HEK293 (cell line): ENCODE measurements around the gene PLCB1.

ENCODE experiments used
- CTCF ChIA-PET: fragments of 350-600 bp; formaldehyde crosslinking; extraction: SDS; loops from one replicate; lab custom pipeline; 2021; ENCODE audit warnings: antibody characterized with exemption; lab: Yijun Ruan, JAX
- POLR2A ChIA-PET: fragments of 300-600 bp; formaldehyde crosslinking; extraction: SDS; loops from one replicate; lab custom pipeline; 2020; ENCODE audit warnings: antibody characterized with exemption, inconsistent platforms; lab: Yijun Ruan, JAX
- H3K27ac ChIP-seq: fragments of 200-500 bp; sonication (Bioruptor generic); 2 replicates; pipeline ENCODE4 v1.5.1; 2014; ENCODE audit warnings: low read depth, low read length, control low read depth, inconsistent platforms; ENCODE audit errors: extremely low read depth
- H3K36me3 ChIP-seq, 2 experiments: fragments of 200-500 bp in 1 of 2; sonication (Bioruptor generic) in 1 of 2; 1 replicate in 1 of 2; 2 replicates in 1 of 2; pipeline ENCODE4 v1.5.1; 2014 to 2017; ENCODE audit warnings: inconsistent platforms in 2 of 2, low read length in 2 of 2; ENCODE audit not compliant: control insufficient read depth in 2 of 2, insufficient read depth in 1 of 2
- H3K4me1 ChIP-seq: fragments of 200-500 bp; sonication (Bioruptor generic); 2 replicates; pipeline ENCODE4 v1.5.1; 2014; ENCODE audit warnings: mild to moderate bottlenecking, low read length, inconsistent platforms; ENCODE audit not compliant: control insufficient read depth, insufficient read depth
- H3K4me3 ChIP-seq: 2 replicates; pipeline ENCODE4 v1.5.1; 2011; ENCODE audit warnings: low read depth, mild to moderate bottlenecking, control low read depth, low read length, moderate library complexity
- H3K9me3 ChIP-seq: fragments of 200-500 bp; sonication (Bioruptor generic); 2 replicates; pipeline ENCODE4 v1.5.1; 2014; ENCODE audit warnings: low read depth, low read length, inconsistent platforms; ENCODE audit not compliant: control insufficient read depth, insufficient read depth
- GLIS2 ChIP-seq: fragments of 450-650 bp; formaldehyde crosslinking; IDR thresholded peaks from 2 replicates; pipeline ENCODE4 v1.5.1; 2016; ENCODE audit warnings: missing biosample characterization, missing genetic modification characterization
- KLF17 ChIP-seq: fragments of 450-650 bp; formaldehyde crosslinking; IDR thresholded peaks from 2 replicates; pipeline ENCODE4 v1.5.1; 2016; ENCODE audit warnings: missing biosample characterization, missing genetic modification characterization
- PRDM1 ChIP-seq: fragments of 450-650 bp; formaldehyde crosslinking; IDR thresholded peaks from 2 replicates; pipeline ENCODE4; 2016; ENCODE audit warnings: missing biosample characterization, missing genetic modification characterization
- PRDM10 ChIP-seq: fragments of 450-650 bp; formaldehyde crosslinking; IDR thresholded peaks from 2 replicates; pipeline ENCODE4 v1.5.1; 2016; ENCODE audit warnings: missing biosample characterization, missing genetic modification characterization
- RBAK ChIP-seq: fragments of 450-650 bp; formaldehyde crosslinking; IDR thresholded peaks from 2 replicates; pipeline ENCODE4 v1.5.1; 2016; ENCODE audit warnings: missing biosample characterization, missing genetic modification characterization
- SETDB1 ChIP-seq: IDR thresholded peaks from one replicate; pipeline ENCODE4 v1.6.1; 2017; ENCODE audit warnings: mild to moderate bottlenecking, low read length, moderate library complexity, mixed read lengths; ENCODE audit not compliant: insufficient read length
- SP3 ChIP-seq: fragments of 450-650 bp; formaldehyde crosslinking; IDR thresholded peaks from 2 replicates; pipeline ENCODE4 v1.5.1; 2016; ENCODE audit warnings: missing biosample characterization, missing genetic modification characterization
- WT1 ChIP-seq: fragments of 450-650 bp; formaldehyde crosslinking; IDR thresholded peaks from 2 replicates; pipeline ENCODE4 v1.5.1; 2016; ENCODE audit warnings: missing biosample characterization, missing genetic modification characterization
- ZBTB20 ChIP-seq: fragments of 450-650 bp; formaldehyde crosslinking; IDR thresholded peaks from 2 replicates; pipeline ENCODE4 v1.5.1; 2016; ENCODE audit warnings: missing biosample characterization, missing genetic modification characterization
- ZEB2 ChIP-seq: fragments of 450-650 bp; formaldehyde crosslinking; IDR thresholded peaks from 2 replicates; pipeline ENCODE4 v1.5.1; 2016; ENCODE audit warnings: missing biosample characterization, missing genetic modification characterization
- ZFP41 ChIP-seq: fragments of 450-650 bp; formaldehyde crosslinking; IDR thresholded peaks from 2 replicates; pipeline ENCODE4 v1.5.1; 2016; ENCODE audit warnings: missing biosample characterization, missing genetic modification characterization, borderline replicate concordance
- ZNF138 ChIP-seq: fragments of 450-650 bp; formaldehyde crosslinking; IDR thresholded peaks from 2 replicates; pipeline ENCODE4 v1.5.1; 2016; ENCODE audit warnings: missing biosample characterization, missing genetic modification characterization, borderline replicate concordance
- ZNF155 ChIP-seq: fragments of 450-650 bp; formaldehyde crosslinking; IDR thresholded peaks from 2 replicates; pipeline ENCODE4 v1.5.1; 2016; ENCODE audit warnings: missing biosample characterization, missing genetic modification characterization
- ZNF157 ChIP-seq: fragments of 450-650 bp; formaldehyde crosslinking; IDR thresholded peaks from 2 replicates; pipeline ENCODE4 v1.5.1; 2016; ENCODE audit warnings: missing biosample characterization, missing genetic modification characterization
- ZNF174 ChIP-seq: fragments of 450-650 bp; formaldehyde crosslinking; IDR thresholded peaks from 2 replicates; pipeline ENCODE4 v1.5.0; 2017; ENCODE audit warnings: missing biosample characterization, mild to moderate bottlenecking, missing genetic modification characterization
- ZNF211 ChIP-seq: fragments of 450-650 bp; formaldehyde crosslinking; IDR thresholded peaks from 2 replicates; pipeline ENCODE4 v1.5.1; 2016; ENCODE audit warnings: low read depth, missing biosample characterization, missing genetic modification characterization
- ZNF248 ChIP-seq: fragments of 450-650 bp; formaldehyde crosslinking; IDR thresholded peaks from 2 replicates; pipeline ENCODE4 v1.5.1; 2017; ENCODE audit warnings: missing biosample characterization, missing genetic modification characterization
- ZNF362 ChIP-seq: fragments of 450-650 bp; formaldehyde crosslinking; IDR thresholded peaks from 2 replicates; pipeline ENCODE4 v1.5.1; 2016; ENCODE audit warnings: missing biosample characterization, missing genetic modification characterization
- ZNF366 ChIP-seq: fragments of 450-650 bp; formaldehyde crosslinking; conservative IDR thresholded peaks from 2 replicates; pipeline ENCODE4 v1.5.1; 2016; ENCODE audit warnings: missing biosample characterization, missing genetic modification characterization
- ZNF510 ChIP-seq: fragments of 450-650 bp; formaldehyde crosslinking; IDR thresholded peaks from 2 replicates; pipeline ENCODE4 v1.5.1; 2018; ENCODE audit warnings: mild to moderate bottlenecking, missing genetic modification characterization, missing biosample characterization; ENCODE audit not compliant: insufficient replicate concordance
- ZNF544 ChIP-seq: fragments of 450-650 bp; formaldehyde crosslinking; IDR thresholded peaks from 2 replicates; pipeline ENCODE4 v1.5.0; 2017; ENCODE audit warnings: missing biosample characterization, missing genetic modification characterization
- ZNF549 ChIP-seq: fragments of 450-650 bp; IDR thresholded peaks from 2 replicates; pipeline ENCODE4 v1.5.1; 2018; ENCODE audit warnings: missing biosample characterization, missing genetic modification characterization, mild to moderate bottlenecking, inconsistent platforms, moderate library complexity
- ZNF571 ChIP-seq: fragments of 450-650 bp; formaldehyde crosslinking; IDR thresholded peaks from 2 replicates; pipeline ENCODE4 v1.5.0; 2017; ENCODE audit warnings: missing biosample characterization, missing genetic modification characterization
- ZNF580 ChIP-seq: fragments of 450-650 bp; formaldehyde crosslinking; IDR thresholded peaks from 2 replicates; pipeline ENCODE4 v1.5.1; 2016; ENCODE audit warnings: missing biosample characterization, missing genetic modification characterization
- ZNF623 ChIP-seq: fragments of 450-650 bp; formaldehyde crosslinking; IDR thresholded peaks from 2 replicates; pipeline ENCODE4 v1.5.1; 2016; ENCODE audit warnings: missing biosample characterization, missing genetic modification characterization
- ZNF645 ChIP-seq: fragments of 450-650 bp; formaldehyde crosslinking; IDR thresholded peaks from 2 replicates; pipeline ENCODE4; 2016; ENCODE audit warnings: missing biosample characterization, missing genetic modification characterization
- ZNF654 ChIP-seq: fragments of 450-650 bp; formaldehyde crosslinking; IDR thresholded peaks from 2 replicates; pipeline ENCODE4 v1.5.1; 2016; ENCODE audit warnings: low read depth, missing biosample characterization, missing genetic modification characterization
- ZNF768 ChIP-seq: fragments of 450-650 bp; formaldehyde crosslinking; IDR thresholded peaks from 2 replicates; pipeline ENCODE4 v1.5.1; 2018; ENCODE audit warnings: missing biosample characterization, mild to moderate bottlenecking, missing genetic modification characterization

The PLCB1 gene

GRCh38 chr20:8296536-8296935 is 164.5 kb downstream of the PLCB1 start:
- H3K9me3 ChIP-seq = no peaks in the 10 kb centered on the region
- no peak overlapping the region for H3K27ac ChIP-seq
- H3K36me3 ChIP-seq = no peaks in the 10 kb centered on the region
- ChIA-PET POLR2A (no interaction called here), CTCF (no interaction called here)
- no peaks in the 10 kb centered on the region for H3K4me1 ChIP-seq
- TF ChIP-seq ZNF248 = no peak
- no peak for TF ChIP-seq ZNF768 (tag by site-specific recombination)
- no peak for TF ChIP-seq SETDB1
- TF ChIP-seq ZNF174 (tag by site-specific recombination) = no peak
- no peak for TF ChIP-seq ZNF138
- no peak for TF ChIP-seq ZNF623 (tag by site-specific recombination)
- no peak for TF ChIP-seq PRDM10 (tag by site-specific recombination)
- TF ChIP-seq ZNF155 (tag by site-specific recombination) = no peak
- no peak for TF ChIP-seq ZNF654 (tag by site-specific recombination)
- no peak for TF ChIP-seq PRDM1 (tag by site-specific recombination)
- TF ChIP-seq ZNF510 (tag by site-specific recombination) = no peak
- no peak for TF ChIP-seq ZNF544 (tag by site-specific recombination)
- TF ChIP-seq ZFP41 (tag by site-specific recombination) = no peak
- no peak for TF ChIP-seq ZBTB20 (tag by site-specific recombination)
- no peak for TF ChIP-seq SP3
- no peak overlapping the region for H3K4me3 ChIP-seq

- POLR2A ChIA-PET = no interaction called here
- TF ChIP-seq ZNF580 (tag by site-specific recombination) = no peak
- TF ChIP-seq ZFP41 (tag by site-specific recombination) = no peak
- TF ChIP-seq ZNF362 = no peak
- no peak for TF ChIP-seq RBAK
- TF ChIP-seq ZNF645 = no peak
- TF ChIP-seq ZNF366 (tag by site-specific recombination) = no peak
- TF ChIP-seq ZNF571 = no peak
- TF ChIP-seq SP3 = no peak
- no peak for TF ChIP-seq ZEB2 (tag by site-specific recombination)
- TF ChIP-seq ZNF157 (tag by site-specific recombination) = no peak
- TF ChIP-seq ZNF549 (tag by site-specific recombination) = no peak
- TF ChIP-seq KLF17 (tag by site-specific recombination) = no peak
- TF ChIP-seq WT1 (tag by site-specific recombination) = no peak
- no peak for TF ChIP-seq ZNF211 (tag by site-specific recombination)
- no peak for TF ChIP-seq GLIS2 (tag by site-specific recombination)
- Histone ChIP-seq H3K9me3 (no peaks in the 10 kb centered on the region), H3K4me3 (no peak overlapping the region), H3K27ac (no peak overlapping the region), H3K4me1 (no peaks in the 10 kb centered on the region), H3K36me3 (no peaks in the 10 kb centered on the region)
- CTCF ChIA-PET = interaction anchor here (0.6 kb wide), 2 partner anchors 439 to 555 kb away, joined by 3 to 5 read pairs; no protein-coding TSS in a partner anchor
Measured at GRCh38 chr20:8298426-8299043, 166.5 kb downstream of the PLCB1 start.
